Brain microvascular endothelial cell (primary cell): ENCODE measurements around the gene PROC.

ENCODE experiments used
- DNase-seq: peaks from one replicate; pipeline ENCODE4 v3.0.0-alpha.2; 2020
- H3K27ac ChIP-seq: fragments of 250-450 bp; sonication (Bioruptor Pico); 2 replicates; pipeline ENCODE4 v1.5.1; 2020; ENCODE audit warnings: mild to moderate bottlenecking, moderate library complexity
- H3K27me3 ChIP-seq: fragments of 250-450 bp; sonication (Bioruptor Pico); replicated peaks from 2 replicates; pipeline ENCODE4 v1.5.1; 2020; ENCODE audit warnings: mild to moderate bottlenecking
- H3K36me3 ChIP-seq: fragments of 250-450 bp; sonication (Bioruptor Pico); replicated peaks from 2 replicates; pipeline ENCODE4 v1.5.1; 2020; ENCODE audit warnings: mild to moderate bottlenecking
- H3K4me3 ChIP-seq: 2 replicates; pipeline ENCODE4 v1.5.1; 2011; ENCODE audit warnings: low read depth, mild to moderate bottlenecking, control low read depth, low read length, moderate library complexity
- CTCF ChIP-seq: IDR thresholded peaks from 2 replicates; pipeline ENCODE4 v1.5.1; 2011; ENCODE audit warnings: low read depth, mild to moderate bottlenecking, moderate library complexity, low read length, control low read depth, inconsistent platforms; ENCODE audit errors: missing control alignments
- in situ Hi-C: cut with HindIII; loops from 2 replicates; pipeline ENCODE4 v1.10.0; 2017; ENCODE audit warnings: low sequenced_read_pairs, low pct_ligation_motif_present

PROC gene

GRCh38 chr2:127427376-127428056 is 9.3 kb downstream of the PROC start:
- Histone ChIP-seq H3K27ac (no peak overlapping the region), H3K36me3 (no peaks in the 10 kb centered on the region), H3K27me3 (peaks cover 11% of the 10 kb centered on the region), H3K4me3 (no peak overlapping the region)
- DNase-seq, result no peak
- in situ Hi-C loops, result no loop called here
- TF ChIP-seq CTCF, result no peak

DNA sequence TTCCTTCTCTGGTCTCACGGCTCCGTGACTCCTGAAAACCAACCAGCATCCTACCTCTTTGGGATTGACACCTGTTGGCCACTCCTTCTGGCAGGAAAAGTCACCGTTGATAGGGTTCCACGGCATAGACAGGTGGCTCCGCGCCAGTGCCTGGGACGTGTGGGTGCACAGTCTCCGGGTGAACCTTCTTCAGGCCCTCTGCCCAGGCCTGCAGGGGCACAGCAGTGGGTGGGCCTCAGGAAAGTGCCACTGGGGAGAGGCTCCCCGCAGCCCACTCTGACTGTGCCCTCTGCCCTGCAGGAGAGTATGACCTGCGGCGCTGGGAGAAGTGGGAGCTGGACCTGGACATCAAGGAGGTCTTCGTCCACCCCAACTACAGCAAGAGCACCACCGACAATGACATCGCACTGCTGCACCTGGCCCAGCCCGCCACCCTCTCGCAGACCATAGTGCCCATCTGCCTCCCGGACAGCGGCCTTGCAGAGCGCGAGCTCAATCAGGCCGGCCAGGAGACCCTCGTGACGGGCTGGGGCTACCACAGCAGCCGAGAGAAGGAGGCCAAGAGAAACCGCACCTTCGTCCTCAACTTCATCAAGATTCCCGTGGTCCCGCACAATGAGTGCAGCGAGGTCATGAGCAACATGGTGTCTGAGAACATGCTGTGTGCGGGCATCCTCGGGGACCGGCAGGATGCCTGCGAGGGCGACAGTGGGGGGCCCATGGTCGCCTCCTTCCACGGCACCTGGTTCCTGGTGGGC is 10.0 kb downstream of the PROC start:
- Histone ChIP-seq H3K36me3 (no peaks in the 10 kb centered on the region), H3K27me3 (peaks cover 4% of the 10 kb centered on the region), H3K27ac (no peak overlapping the region), H3K4me3 (no peak overlapping the region)
- in situ Hi-C loops, result no loop called here
- DNase-seq, result no peak
- no peak for TF ChIP-seq CTCF

- no peaks in the 10 kb centered on the region for H3K36me3 ChIP-seq
- no peak for TF ChIP-seq CTCF
- H3K4me3 ChIP-seq, result no peak overlapping the region
- H3K27ac ChIP-seq, result no peak overlapping the region
- in situ Hi-C loops, result no loop called here
- no peaks in the 10 kb centered on the region for H3K27me3 ChIP-seq
- no peak for DNase-seq
Observed at GRCh38 chr2:127428815-127429109, 10.5 kb downstream of the PROC start.

- Histone ChIP-seq H3K27me3 (no peaks in the 10 kb centered on the region), H3K27ac (no peak overlapping the region), H3K36me3 (no peaks in the 10 kb centered on the region), H3K4me3 (no peak overlapping the region)
- no peak for DNase-seq
- in situ Hi-C loops, result no loop called here
- no peak for TF ChIP-seq CTCF
Observed at GRCh38 chr2:127429291-127429690, 11.1 kb downstream of the PROC start.

GRCh38 chr2:127429844-127430425 is 11.7 kb downstream of the PROC start:
- Histone ChIP-seq H3K36me3 (no peaks in the 10 kb centered on the region), H3K4me3 (no peak overlapping the region), H3K27ac (no peak overlapping the region), H3K27me3 (no peaks in the 10 kb centered on the region)
- DNase-seq, result no peak
- TF ChIP-seq CTCF, result no peak
- in situ Hi-C loops, result no loop called here
